PC-3 (cell line): ENCODE data around the gene LRRC8E. TPM values are rescaled to one million over a fixed set of nuclear protein-coding genes. Genes with fewer than 3 reads are reported as not detected.

Source experiments
- ATAC-seq: fragments of 200-7000 bp; cut with Tn5 transposase; 2 replicates; pipeline ENCODE4 v1.9.1; 2020; ENCODE audit warnings: mild to moderate bottlenecking, moderate library complexity
- BruUV-seq: library from RNA; stranded (reverse); fragments of 400-500 nt; replicated peaks from 2 replicates; lab custom pipeline; 2021; lab: Mats Ljungman, UMichigan
- CTCF ChIA-PET: fragments of 300-600 bp; sonication (Branson Sonifier 250); formaldehyde crosslinking; loops from one replicate; lab custom pipeline; 2022; ENCODE audit warnings: antibody characterized with exemption; lab: Charles Lee
- POLR2A ChIA-PET: fragments of 300-600 bp; sonication (Branson Sonifier 250); formaldehyde crosslinking; loops from one replicate; lab custom pipeline; 2022; ENCODE audit warnings: antibody characterized with exemption; ENCODE audit not compliant: unreplicated experiment; lab: Charles Lee
- DNase-seq: peaks from one replicate; pipeline ENCODE4 v3.0.0-alpha.2; 2015
- H2AFZ ChIP-seq: fragments of 300-600 bp; sonication (generic); 2 replicates; pipeline ENCODE4 v1.6.0; 2016; ENCODE audit warnings: antibody characterized with exemption, low read length
- H3F3A ChIP-seq: fragments of 300-600 bp; sonication (generic); one replicate; pipeline ENCODE4 v1.6.0; 2017; ENCODE audit warnings: antibody characterized with exemption, low read length, control low read depth, mild to moderate bottlenecking; ENCODE audit not compliant: unreplicated experiment
- H3K27ac ChIP-seq: fragments of 300-600 bp; sonication (generic); 2 replicates; pipeline ENCODE4 v1.5.1; 2016; ENCODE audit warnings: mild to moderate bottlenecking, low read length
- H3K27me3 ChIP-seq: fragments of 300-600 bp; sonication (generic); 2 replicates; pipeline ENCODE4 v1.6.1; 2016; ENCODE audit warnings: low read length, mixed read lengths
- H3K36me3 ChIP-seq: fragments of 300-600 bp; sonication (generic); 2 replicates; pipeline ENCODE4 v1.6.1; 2016; ENCODE audit warnings: low read depth, mixed run types, low read length, mixed read lengths
- H3K4me1 ChIP-seq: fragments of 300-600 bp; sonication (generic); 2 replicates; pipeline ENCODE4 v1.5.1; 2016; ENCODE audit warnings: low read length; ENCODE audit not compliant: insufficient read depth
- H3K4me2 ChIP-seq: fragments of 300-600 bp; sonication (generic); 2 replicates; pipeline ENCODE4 v1.6.0; 2016; ENCODE audit warnings: low read length
- H3K4me3 ChIP-seq: fragments of 300-600 bp; sonication (generic); 2 replicates; pipeline ENCODE4 v1.5.1; 2016; ENCODE audit warnings: mild to moderate bottlenecking, low read length, mixed read lengths
- H3K79me2 ChIP-seq: fragments of 300-600 bp; sonication (generic); 2 replicates; pipeline ENCODE4 v1.6.1; 2017; ENCODE audit warnings: low read length, mixed read lengths
- H3K9ac ChIP-seq: fragments of 300-600 bp; sonication (generic); 2 replicates; pipeline ENCODE4 v1.6.0; 2016; ENCODE audit warnings: mild to moderate bottlenecking, low read length
- H3K9me2 ChIP-seq: fragments of 300-600 bp; sonication (generic); replicated peaks from 2 replicates; pipeline ENCODE4 v1.6.1; 2016; ENCODE audit warnings: mixed run types, low read length, mixed read lengths
- H3K9me3 ChIP-seq: fragments of 300-600 bp; sonication (generic); 2 replicates; pipeline ENCODE4 v1.6.1; 2016; ENCODE audit warnings: low read length, mixed read lengths
- H4K20me1 ChIP-seq: fragments of 300-600 bp; sonication (generic); 2 replicates; pipeline ENCODE4 v1.6.1; 2016; ENCODE audit warnings: low read length, mixed read lengths
- EZH2 ChIP-seq: fragments of 300-600 bp; sonication (generic); IDR thresholded peaks from one replicate; pipeline ENCODE4 v1.6.1; 2017; ENCODE audit warnings: antibody characterized with exemption, mild to moderate bottlenecking, low read length; ENCODE audit not compliant: unreplicated experiment
- EZH2phosphoT487 ChIP-seq: fragments of 300-600 bp; sonication (generic); IDR thresholded peaks from 2 replicates; pipeline ENCODE4 v1.6.1; 2018; ENCODE audit warnings: mild to moderate bottlenecking, antibody characterized with exemption, low read length, borderline replicate concordance
- intact Hi-C: fragments of 100-400 bp; cut with micrococcal nuclease; formaldehyde crosslinking; loops from 2 replicates; pipeline ENCODE4 v1.9.0; 2023
- total RNA-seq: library from RNA; depleted of rRNA; stranded (reverse); fragments of >200 nt; gene quantifications from 2 replicates; pipeline ENCODE4 v1.2.3, GENCODE V29; 2014
- TF ChIP-seq, protein P1 (sequence below): fragments of 300-600 bp; sonication (generic); conservative IDR thresholded peaks from 2 replicates; pipeline ENCODE4 v1.5.1; 2017; ENCODE audit warnings: antibody characterized with exemption, low read depth, mild to moderate bottlenecking, low read length

Gene LRRC8E
- total RNA-seq, 1 experiment from 2014 or later, result 30.8 TPM

DNA sequence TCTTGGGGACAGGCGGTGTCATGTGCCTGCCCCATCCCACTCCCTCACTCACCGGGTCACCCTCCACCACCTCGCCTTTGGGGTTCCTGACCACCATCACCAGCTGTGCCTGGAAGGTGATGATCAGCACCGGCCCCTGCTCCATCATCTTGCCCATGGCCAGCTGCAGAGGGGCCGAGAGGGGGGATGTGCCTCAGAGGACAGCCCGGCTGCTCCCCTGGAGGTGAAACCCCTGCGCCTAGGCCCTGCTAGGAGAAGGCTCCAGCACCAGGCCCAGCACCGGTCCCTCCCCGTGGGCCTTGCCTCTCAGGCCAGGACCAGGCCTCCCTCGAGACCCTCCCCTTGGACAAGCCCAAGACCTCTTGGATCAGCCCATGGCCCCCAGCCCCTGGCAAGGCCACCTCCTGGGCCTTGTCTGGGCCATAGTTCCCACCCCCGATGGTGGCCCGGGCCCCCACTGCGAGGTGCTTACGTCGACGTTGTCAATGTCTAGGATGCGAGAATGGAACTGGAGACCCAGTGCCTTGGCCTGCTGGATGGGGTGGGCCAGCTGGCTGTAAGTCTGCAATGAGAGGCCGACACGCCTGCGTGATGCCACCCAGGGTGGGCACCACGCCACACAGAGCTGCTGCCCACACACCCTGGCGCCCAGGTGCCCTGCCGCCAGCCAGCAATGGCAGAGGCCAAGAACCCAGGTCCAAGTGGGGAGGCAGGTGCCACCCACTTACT lies 39.5 kb downstream of the LRRC8E start:
- Histone ChIP-seq H3K27ac (peak overlapping the region; percentile 86), H3K9me3 (no peaks in the 10 kb centered on the region), H3K9ac (peak overlapping the region; percentile 42), H4K20me1 (0 out of 2 replicates have a peak, but pooled peaks cover 5% of the 10 kb centered on the region), H3K4me1 (peaks cover 44% of the 10 kb centered on the region), H3K4me3 (no peak overlapping the region), H3K4me2 (peak overlapping the region; percentile 55; the same call in 1 of the 2 replicates), H3F3A (no peaks in the 10 kb centered on the region), H3K9me2 (no peaks in the 10 kb centered on the region), H3K36me3 (peaks cover 23% of the 10 kb centered on the region), H2AFZ (no peak overlapping the region), H3K79me2 (no peaks in the 10 kb centered on the region), H3K27me3 (no peaks in the 10 kb centered on the region)
- intact Hi-C loops, result loop anchor here (5.0 kb wide), 1 partner anchor 75 kb away; no protein-coding TSS in a partner anchor
- BruUV-seq, result no TSS peak
- TF ChIP-seq EZH2phosphoT487 (no peak), EZH2 (no peak)
- TF ChIP-seq, protein P1, sequence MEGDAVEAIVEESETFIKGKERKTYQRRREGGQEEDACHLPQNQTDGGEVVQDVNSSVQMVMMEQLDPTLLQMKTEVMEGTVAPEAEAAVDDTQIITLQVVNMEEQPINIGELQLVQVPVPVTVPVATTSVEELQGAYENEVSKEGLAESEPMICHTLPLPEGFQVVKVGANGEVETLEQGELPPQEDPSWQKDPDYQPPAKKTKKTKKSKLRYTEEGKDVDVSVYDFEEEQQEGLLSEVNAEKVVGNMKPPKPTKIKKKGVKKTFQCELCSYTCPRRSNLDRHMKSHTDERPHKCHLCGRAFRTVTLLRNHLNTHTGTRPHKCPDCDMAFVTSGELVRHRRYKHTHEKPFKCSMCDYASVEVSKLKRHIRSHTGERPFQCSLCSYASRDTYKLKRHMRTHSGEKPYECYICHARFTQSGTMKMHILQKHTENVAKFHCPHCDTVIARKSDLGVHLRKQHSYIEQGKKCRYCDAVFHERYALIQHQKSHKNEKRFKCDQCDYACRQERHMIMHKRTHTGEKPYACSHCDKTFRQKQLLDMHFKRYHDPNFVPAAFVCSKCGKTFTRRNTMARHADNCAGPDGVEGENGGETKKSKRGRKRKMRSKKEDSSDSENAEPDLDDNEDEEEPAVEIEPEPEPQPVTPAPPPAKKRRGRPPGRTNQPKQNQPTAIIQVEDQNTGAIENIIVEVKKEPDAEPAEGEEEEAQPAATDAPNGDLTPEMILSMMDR, result no peak
- ChIA-PET POLR2A (no interaction called here), CTCF (interaction anchor here (1.6 kb wide), 1 partner anchor 16 kb away, joined by 20 read pairs; the partner anchor contains the start of gene TIMM44)
- DNase-seq (no peak), ATAC-seq (no peak)

DNA sequence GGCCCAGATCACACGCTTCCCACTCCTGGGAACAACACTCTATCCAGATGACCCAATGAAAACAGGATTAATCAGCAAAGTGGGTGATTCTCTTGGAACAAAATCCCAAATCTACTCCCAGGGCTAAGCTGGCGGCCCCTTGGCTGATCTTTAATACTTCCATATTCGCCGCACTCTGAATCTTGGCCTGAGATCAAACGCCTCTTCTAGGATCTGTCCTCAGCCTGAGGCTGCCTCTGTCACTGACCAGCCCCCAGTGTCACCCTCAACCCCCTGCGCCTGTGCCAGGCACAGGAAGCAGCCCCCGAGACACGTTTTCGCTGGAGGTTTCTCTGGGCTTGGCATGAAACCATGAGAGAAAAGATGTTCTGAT lies 40.0 kb downstream of the LRRC8E start:
- H3K9me3 ChIP-seq, result no peaks in the 10 kb centered on the region
- no peaks in the 10 kb centered on the region for H3K9me2 ChIP-seq
- peak overlapping the region; percentile 86 for H3K27ac ChIP-seq
- ATAC-seq, result no peak
- ChIA-PET POLR2A (interaction anchor here (0.6 to 1.5 kb wide), 4 partner anchors 8 to 199 kb away, joined by 20 to 47 read pairs (median 25); partner anchors contain the start of genes SNAPC2 and TIMM44), CTCF (interaction anchor here (0.6 to 1.6 kb wide), 5 partner anchors 7 to 422 kb away, joined by 3 to 20 read pairs (median 10); partner anchors contain the start of genes SNAPC2 and TIMM44)
- no peaks in the 10 kb centered on the region for H3F3A ChIP-seq
- intact Hi-C loops, result loop anchor here (5.0 kb wide), 1 partner anchor 76 kb away; no protein-coding TSS in a partner anchor
- peaks cover 44% of the 10 kb centered on the region for H3K4me1 ChIP-seq
- H2AFZ ChIP-seq, result no peak overlapping the region
- BruUV-seq, result TSS peak; percentile 14
- DNase-seq, result no peak
- peak overlapping the region; percentile 21; the same call in 1 of the 2 replicates for H3K4me3 ChIP-seq
- H3K4me2 ChIP-seq, result peak overlapping the region; percentile 55
- no peaks in the 10 kb centered on the region for H3K79me2 ChIP-seq
- H4K20me1 ChIP-seq, result 0 out of 2 replicates have a peak, but pooled peaks cover 5% of the 10 kb centered on the region
- TF ChIP-seq EZH2 (no peak), EZH2phosphoT487 (no peak)
- TF ChIP-seq, protein P1, result no peak
- H3K27me3 ChIP-seq, result no peaks in the 10 kb centered on the region
- H3K9ac ChIP-seq, result peak overlapping the region; percentile 42
- H3K36me3 ChIP-seq, result peaks cover 29% of the 10 kb centered on the region
